GM18907 (cell line): ENCODE results near the gene RASL11A.
"Not testable (repeated sequence)": the region's sequence is repeated elsewhere in the genome, so short reads cannot be mapped to it uniquely, and the experiment has no call there.

Experiments used
- ATAC-seq: cut with Tn5 transposase; IDR thresholded peaks from one replicate; pipeline ENCODE4 v1.9.1; 2021; ENCODE audit warnings: mild to moderate bottlenecking, moderate library complexity; ENCODE audit not compliant: unreplicated experiment

The RASL11A gene

GRCh38 chr13:27296496-27296895 lies 25.9 kb downstream of the RASL11A start:
- no peak for ATAC-seq

DNA sequence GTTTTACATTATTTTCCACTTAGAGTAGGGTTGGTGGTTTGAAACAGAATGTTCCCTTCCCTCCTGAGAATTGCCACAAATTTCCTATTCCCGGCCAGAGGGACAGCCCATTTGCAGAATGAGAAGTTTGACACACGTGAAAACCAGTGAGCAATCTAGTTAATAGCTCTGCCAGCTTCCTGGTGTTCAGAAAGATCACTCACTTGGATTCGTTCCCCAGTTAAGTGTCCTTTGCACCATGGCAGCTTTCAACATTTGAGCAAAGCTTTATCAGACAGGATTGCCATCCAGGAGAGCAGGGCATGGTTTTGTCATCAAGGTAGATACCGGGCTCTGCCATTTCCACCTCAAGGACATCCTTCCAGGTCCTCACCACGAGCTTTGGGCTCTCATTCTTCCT lies 28.2 kb downstream of the RASL11A start:
- ATAC-seq: no peak

GRCh38 chr13:27300406-27300805 lies 29.8 kb downstream of the RASL11A start:
- ATAC-seq: not testable (repeated sequence)

DNA sequence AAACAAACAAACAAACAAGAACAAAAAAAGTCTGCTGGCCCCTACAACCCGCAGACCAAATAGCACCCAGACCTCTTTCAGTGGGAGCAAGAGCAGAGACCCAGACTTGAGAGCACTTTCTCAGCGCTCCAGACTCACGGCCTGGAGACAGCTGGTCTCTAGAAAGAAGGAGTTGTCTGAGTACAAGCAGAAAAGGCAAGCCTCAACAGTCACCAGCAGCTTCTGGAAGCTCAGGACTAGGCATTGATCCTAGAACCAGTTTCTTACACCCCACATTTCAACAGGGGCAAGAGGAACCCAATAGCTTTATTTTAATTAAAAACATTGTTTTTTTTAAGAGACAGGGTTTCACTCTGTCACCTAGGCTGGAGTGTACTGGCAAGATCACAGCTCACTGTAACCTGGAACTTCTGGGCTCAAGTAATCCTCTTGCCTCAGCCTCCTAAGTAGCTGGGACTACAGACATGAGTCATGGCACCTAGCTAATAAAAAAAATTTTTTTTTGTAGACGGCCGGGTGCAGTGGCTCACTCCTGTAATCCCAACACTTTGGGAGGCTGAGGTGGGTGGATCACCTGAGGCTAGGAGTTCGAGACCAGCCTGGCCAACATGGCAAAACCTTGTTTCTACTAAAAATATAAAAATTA lies 30.4 kb downstream of the RASL11A start:
- ATAC-seq: no peak

- ATAC-seq: no peak
Observed at GRCh38 chr13:27302643-27303262, 32.1 kb downstream of the RASL11A start.

DNA sequence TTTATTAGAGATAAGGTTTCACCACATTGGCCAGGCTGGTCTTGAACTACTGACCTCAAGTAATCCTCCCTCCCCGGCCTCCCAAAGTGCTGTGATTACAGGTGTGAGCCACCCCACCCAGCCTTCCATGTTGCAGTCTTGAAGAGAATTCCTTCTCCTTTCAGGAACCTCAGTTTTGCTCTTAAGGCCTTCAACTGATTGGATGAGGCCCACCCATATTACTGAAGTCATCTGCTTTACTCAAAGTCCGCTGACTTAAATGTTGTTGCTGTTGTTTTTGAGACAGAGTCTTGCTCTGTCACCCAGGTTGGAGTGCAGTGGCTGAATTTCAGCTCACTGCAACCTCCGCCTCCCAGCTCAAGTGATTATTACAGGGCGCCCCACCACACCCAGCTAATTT lies 33.5 kb downstream of the RASL11A start:
- no peak for ATAC-seq

DNA sequence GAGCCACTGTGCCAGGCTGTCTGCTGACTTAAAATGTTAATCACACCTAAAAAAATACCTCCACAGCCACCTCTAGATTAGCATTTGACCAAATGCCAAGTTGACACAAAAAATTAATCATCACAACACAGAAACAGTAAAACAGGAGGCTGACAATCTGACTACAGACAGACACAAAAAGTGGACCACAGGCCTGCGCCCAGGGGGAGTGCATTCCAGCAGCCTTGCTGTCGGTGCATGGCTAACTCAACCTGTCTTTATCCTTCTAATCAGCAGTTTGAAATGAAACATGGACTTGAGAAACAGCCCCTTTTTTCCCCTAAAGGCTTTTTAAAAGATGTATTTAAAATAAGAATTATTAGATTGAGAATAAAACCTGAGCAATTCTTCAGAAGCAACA lies 34.0 kb downstream of the RASL11A start:
- no peak for ATAC-seq

- no peak for ATAC-seq
Observed at GRCh38 chr13:27306364-27306763, 35.7 kb downstream of the RASL11A start.

GRCh38 chr13:27308941-27309340 lies 38.3 kb downstream of the RASL11A start:
- ATAC-seq: no peak

DNA sequence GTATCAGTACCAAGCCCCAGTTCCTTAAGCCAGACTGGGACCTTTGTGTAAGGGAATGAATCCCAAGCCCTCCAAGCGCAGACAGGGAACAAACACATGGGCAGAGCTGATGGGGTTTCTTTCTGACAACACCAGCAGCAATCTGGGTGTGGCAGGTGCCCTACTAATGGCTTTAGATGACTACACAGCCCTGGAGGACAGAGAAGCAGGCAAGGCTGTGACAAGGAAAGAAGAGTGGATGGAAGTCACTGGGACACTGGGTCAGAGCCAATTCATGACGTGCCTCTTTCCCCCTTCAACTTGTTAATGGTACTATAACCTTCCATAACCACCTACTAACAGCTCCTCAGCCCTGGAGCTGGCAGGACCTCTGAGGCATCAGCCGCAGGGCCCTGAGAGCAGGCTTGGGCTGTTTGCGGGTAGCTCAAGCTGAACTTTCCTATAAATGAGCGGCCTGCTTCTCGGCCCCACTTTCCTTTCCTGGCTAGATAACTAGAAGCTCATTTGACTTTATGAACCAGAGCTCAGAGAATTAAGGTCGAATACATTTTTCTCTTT lies 38.9 kb downstream of the RASL11A start:
- ATAC-seq: no peak

DNA sequence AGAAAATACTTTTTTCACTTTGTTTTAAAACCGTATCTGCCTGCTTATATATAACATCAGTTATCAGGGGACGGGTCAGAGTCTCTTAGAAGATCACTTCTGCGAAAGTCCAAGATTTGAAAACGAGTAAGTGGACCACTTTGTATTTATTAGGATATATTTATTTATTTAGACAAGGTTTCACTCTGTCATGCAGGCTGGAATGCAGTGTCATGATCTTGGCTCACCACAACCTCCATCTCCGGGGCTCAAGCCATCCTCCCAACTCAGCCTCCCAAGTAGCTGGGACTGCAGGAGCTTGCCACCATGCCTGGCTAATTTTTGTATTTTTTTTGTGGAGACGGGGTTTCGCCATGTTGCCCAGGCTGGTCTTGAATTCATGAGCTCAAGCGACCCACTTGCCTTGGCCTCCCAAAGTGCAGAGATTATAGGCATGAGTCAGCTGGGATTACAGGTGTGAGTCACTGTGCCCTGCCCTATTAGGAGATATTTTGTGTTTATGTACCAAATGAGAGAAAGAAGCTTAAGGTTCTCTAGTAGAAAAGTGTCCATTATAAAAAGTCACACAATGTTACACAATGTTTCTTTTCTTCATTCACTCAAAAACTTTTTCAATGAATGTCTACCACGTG lies 39.5 kb downstream of the RASL11A start:
- no peak for ATAC-seq

GRCh38 chr13:27310946-27311345 lies 40.3 kb downstream of the RASL11A start:
- ATAC-seq: no peak

GRCh38 chr13:27311518-27312210 lies 41.0 kb downstream of the RASL11A start:
- no peak for ATAC-seq

- ATAC-seq: no peak
Observed at GRCh38 chr13:27313770-27314169, 43.1 kb downstream of the RASL11A start.

DNA sequence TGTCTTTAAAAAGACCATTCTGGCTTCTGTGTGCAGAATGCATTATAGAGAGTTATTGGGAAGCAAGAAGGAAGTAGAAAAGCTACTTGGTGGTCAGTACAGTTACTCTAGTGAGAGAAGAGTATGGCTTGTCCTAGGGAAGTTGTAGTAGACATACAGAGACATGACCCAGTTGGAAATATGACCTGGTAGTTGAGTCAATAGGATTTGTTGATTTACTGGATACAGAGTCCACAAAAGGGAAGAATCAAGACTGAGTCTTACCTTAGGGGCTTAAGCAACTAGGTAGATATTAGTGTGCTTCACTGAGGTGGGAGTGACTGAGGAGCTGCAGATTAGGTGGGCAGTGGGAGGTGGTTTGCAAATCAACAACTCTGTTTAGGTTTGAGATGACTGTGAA lies 48.8 kb downstream of the RASL11A start:
- ATAC-seq: no peak

GRCh38 chr13:27321468-27322431 lies 51.1 kb downstream of the RASL11A start:
- ATAC-seq: no peak

DNA sequence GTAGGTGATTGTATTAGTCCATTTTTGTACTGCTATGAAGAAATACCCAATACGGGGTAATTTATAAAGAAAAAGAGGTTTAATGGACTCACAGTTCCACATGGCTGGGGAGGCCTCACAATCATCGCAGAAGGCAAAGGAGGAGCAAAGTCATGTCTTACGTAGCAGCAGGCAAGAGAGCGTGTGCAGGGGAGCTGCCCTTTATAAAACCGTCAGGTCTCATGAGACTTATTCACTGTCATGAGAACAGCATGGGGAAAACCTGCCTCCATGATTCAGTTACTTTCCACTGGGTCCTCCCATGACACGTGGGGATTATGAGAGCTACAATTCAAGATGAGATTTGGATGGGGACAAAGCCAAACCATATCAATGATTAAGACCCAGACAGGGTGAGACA lies 51.8 kb downstream of the RASL11A start:
- not testable (repeated sequence) for ATAC-seq
